A549 (cell line): ENCODE data around the gene VANGL1.

Experiments
- KDM5A ChIP-seq: fragments of 200-600 bp; sonication (generic); IDR thresholded peaks from 2 replicates; pipeline ENCODE4 v1.6.1; 2016; ENCODE audit warnings: antibody characterized with exemption, mild to moderate bottlenecking
- POLR2A ChIP-seq: IDR thresholded peaks from 2 replicates; pipeline ENCODE4 v1.6.1; 2012; ENCODE audit warnings: mild to moderate bottlenecking, low read length

- TF ChIP-seq KDM5A (no peak), POLR2A (no peak)
These were observed 30.6 kb downstream of the VANGL1 start for GRCh38 chr1:115672224-115673009.
